ENCODE data around the gene NNT. TPM values are rescaled to one million over a fixed set of nuclear protein-coding genes. Genes with fewer than 3 reads are reported as not detected.
"Not testable (repeated sequence)": the region's sequence is repeated elsewhere in the genome, so short reads cannot be mapped to it uniquely, and the experiment has no call there.

Gene NNT
- polyA plus RNA-seq (2012; ENCODE audit: insufficient read depth, insufficient read length): 45.7 TPM

GRCh38 chr5:43602461-43603343 lies at the start of gene NNT:
Gene NNT, plus strand, starts transcription at chr5:43603180. Its CDS starts 6,016 bp downstream, at chr5:43609196.
- H3K4me3 ChIP-seq (ENCODE audit: low read length): peak within 1 kb of the TSS; percentile 91
- peak; percentile 53 for DNase-seq (ENCODE audit: low read depth, low spot score)

GRCh38 chr5:43553381-43553780 lies 49.6 kb upstream of the NNT start:
- no peak for DNase-seq (ENCODE audit: low read depth, low spot score)
- H3K4me3 ChIP-seq (ENCODE audit: low read length): no peak overlapping the region

- no peak for DNase-seq (ENCODE audit: low read depth, low spot score)
- H3K4me3 ChIP-seq (ENCODE audit: low read length): no peak overlapping the region
Measured at GRCh38 chr5:43554497-43554896, 48.5 kb upstream of the NNT start.

- peak overlapping the region; percentile 78 for H3K4me3 ChIP-seq (ENCODE audit: low read length)
- peak; percentile 42 for DNase-seq (ENCODE audit: low read depth, low spot score)
Measured at GRCh38 chr5:43555895-43556606, 46.9 kb upstream of the NNT start.

- not testable (repeated sequence) for DNase-seq (ENCODE audit: low read depth, low spot score)
Measured at GRCh38 chr5:43556607-43556856, 46.4 kb upstream of the NNT start.

GRCh38 chr5:43556857-43557542 lies 46.0 kb upstream of the NNT start, which contains the start of gene PAIP1:
Gene PAIP1, minus strand, starts transcription at chr5:43557077. Its CDS starts 231 bp downstream, at chr5:43556846.
- peak; percentile 67 for DNase-seq (ENCODE audit: low read depth, low spot score)
- peak within 1 kb of the TSS; percentile 78 for H3K4me3 ChIP-seq (ENCODE audit: low read length)

More at GRCh38 chr5:43556607-43556856, 46.4 kb upstream of the NNT start:
- peak overlapping the region; percentile 78 for H3K4me3 ChIP-seq (ENCODE audit: low read length)

GRCh38 chr5:43560128-43560527 lies 42.9 kb upstream of the NNT start:
- H3K4me3 ChIP-seq (ENCODE audit: low read length): no peak overlapping the region
- no peak for DNase-seq (ENCODE audit: low read depth, low spot score)

- H3K4me3 ChIP-seq (ENCODE audit: low read length): no peak overlapping the region
- DNase-seq (ENCODE audit: low read depth, low spot score): no peak
Measured at GRCh38 chr5:43561356-43561755, 41.6 kb upstream of the NNT start.

DNA sequence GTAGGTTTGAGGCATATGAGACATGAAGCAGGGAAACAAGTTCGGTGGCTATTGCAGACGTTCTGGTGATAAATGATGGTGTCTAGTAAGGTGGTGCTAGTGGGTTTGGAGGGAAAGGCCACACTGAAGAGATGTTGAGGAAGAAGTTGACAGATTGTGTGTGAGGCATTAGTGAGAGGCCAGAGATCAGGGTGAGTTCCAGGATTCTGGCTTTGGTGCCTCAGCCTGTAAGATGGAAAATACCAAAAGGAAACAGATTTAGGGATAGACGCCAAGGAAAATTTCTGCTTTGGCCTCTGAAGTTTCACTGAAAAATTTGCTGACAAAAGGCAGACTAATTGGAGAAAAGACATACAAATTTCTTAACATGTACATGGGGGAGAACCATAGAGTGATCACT lies 39.7 kb upstream of the NNT start:
- no peak for DNase-seq (ENCODE audit: low read depth, low spot score)
- no peak overlapping the region for H3K4me3 ChIP-seq (ENCODE audit: low read length)

DNA sequence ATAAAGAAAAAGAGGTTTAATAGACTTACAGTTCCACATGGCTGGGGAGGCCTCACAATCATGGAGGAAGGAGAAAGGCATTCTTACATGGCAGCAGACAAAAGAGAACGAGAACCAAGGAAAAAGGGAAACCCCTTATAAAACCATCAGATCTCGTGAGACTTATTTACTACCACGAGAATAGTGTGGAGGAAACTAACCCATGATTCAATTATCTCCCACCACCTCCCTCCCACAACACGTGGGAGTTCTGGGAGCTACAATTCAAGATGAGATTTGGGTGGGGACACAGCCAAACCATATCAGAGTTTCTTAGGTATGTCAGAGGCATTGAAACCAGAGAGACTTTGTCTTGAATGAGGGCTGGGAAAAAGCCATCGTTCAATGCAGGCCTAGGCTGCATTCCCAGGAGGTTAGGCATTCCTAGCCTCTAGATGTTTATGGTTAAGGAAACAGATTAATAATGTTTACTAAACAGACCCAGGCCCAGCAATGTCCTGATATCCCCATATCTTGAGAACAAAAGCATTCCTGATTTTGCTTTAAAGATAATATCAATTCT lies 38.6 kb upstream of the NNT start:
- no peak for DNase-seq (ENCODE audit: low read depth, low spot score)

DNA sequence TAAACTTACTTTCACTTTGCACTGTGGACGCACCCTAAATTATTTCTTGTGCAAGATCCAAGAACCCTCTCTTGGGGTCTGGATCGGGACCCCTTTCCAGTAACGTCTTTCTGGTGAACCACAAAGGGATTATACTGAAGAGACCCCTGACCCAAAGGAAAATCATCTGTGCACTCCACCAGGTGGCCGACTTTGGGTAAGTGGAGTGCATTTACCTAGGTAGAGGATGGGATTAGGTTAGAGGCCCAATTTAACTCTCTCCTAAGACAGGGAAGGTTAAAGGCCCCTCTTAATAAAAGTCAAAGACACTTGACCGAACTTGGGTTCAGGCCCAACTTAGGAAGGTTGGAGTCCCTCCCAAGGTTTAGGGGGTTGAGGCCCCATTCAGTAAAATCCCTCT lies 37.9 kb upstream of the NNT start:
- H3K4me3 ChIP-seq (ENCODE audit: low read length): no peak overlapping the region

More for the DNA sequence above, 38.6 kb upstream of the NNT start:
- no peak overlapping the region for H3K4me3 ChIP-seq (ENCODE audit: low read length)

GRCh38 chr5:43567967-43568366 lies 35.0 kb upstream of the NNT start:
- no peak overlapping the region for H3K4me3 ChIP-seq (ENCODE audit: low read length)
- DNase-seq (ENCODE audit: low read depth, low spot score): no peak

More for the DNA sequence above, 37.9 kb upstream of the NNT start:
- no peak for DNase-seq (ENCODE audit: low read depth, low spot score)

DNA sequence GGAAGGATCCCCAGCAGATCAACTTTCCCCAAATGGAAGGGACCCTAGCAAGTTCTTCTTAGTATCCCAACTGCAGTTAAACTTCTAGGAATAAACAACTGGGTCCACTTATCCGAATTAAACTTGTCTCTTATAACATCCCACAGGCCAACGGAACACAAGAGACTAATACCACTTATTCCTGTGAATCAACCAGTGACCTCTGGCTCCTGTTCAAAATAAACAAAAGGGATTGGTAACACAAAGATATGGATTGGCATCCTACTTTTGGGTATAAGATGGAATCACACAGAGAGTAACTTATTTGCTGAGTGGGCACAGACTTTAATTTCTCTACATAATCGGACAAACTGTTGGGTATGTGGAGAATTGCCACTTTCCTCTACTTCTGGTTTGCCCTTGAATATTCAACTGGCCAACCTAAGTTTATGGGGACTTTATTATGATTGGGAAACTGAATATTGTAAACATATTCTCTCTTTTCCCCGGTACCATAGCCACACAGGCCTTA lies 33.7 kb upstream of the NNT start:
- no peak overlapping the region for H3K4me3 ChIP-seq (ENCODE audit: low read length)
- no peak for DNase-seq (ENCODE audit: low read depth, low spot score)

DNA sequence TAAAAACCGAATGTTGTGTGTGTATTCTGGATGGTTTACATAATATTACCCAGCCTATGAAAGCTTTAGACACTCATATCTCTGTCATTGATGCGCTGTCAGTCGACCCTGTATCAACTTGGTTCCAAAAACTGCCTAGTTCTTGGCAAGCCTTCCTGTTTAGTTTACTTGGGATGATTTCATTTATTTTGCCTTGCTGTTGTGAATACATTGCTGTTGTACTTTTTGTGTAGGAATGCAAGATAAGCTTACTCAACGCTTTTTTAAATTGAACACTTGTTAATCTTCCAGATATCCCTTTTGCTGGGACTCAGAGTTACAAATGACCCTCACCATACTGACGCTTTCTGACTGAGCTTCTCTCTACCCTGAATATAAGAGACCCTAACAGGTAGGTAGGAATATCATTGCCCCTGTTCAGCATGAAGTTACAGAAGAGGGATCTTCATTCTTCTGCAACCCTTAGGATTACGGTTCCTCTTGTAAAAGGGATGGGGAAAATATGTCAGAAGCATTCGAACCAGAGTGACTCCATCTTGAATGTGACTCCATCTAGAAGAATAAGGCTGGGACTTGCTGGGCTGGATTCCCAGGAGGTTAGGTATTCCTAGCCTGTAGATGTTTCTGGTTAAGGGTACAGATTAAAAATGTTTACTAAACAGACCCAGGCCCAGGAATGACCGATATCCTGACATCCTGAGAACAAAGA lies 32.4 kb upstream of the NNT start:
- H3K4me3 ChIP-seq (ENCODE audit: low read length): no peak overlapping the region
- DNase-seq (ENCODE audit: low read depth, low spot score): no peak

DNA sequence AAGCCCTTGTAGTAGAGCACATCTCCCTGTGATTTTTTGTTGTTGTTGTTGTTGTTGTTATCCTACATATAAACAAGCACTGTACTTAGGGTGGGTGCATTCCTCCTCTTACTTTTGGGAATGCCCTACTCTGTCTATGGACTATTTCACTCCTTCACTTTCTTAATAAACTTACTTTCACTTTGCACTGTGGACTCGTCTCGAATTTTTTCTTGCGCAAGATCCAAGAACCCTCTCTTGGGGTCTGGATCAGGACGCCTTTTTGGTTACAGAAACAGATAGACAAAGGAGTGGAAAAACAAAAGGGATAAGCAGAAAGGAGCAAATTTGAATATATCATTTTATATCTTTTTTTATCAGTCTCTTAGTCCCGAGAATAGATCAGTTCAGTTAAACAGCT lies 31.7 kb upstream of the NNT start:
- DNase-seq (ENCODE audit: low read depth, low spot score): no peak
- H3K4me3 ChIP-seq (ENCODE audit: low read length): no peak overlapping the region

- DNase-seq (ENCODE audit: low read depth, low spot score): no peak
- no peak overlapping the region for H3K4me3 ChIP-seq (ENCODE audit: low read length)
Measured at GRCh38 chr5:43572357-43572756, 30.6 kb upstream of the NNT start.

GRCh38 chr5:43573058-43573457 lies 29.9 kb upstream of the NNT start:
- no peak for DNase-seq (ENCODE audit: low read depth, low spot score)
- no peak overlapping the region for H3K4me3 ChIP-seq (ENCODE audit: low read length)

DNA sequence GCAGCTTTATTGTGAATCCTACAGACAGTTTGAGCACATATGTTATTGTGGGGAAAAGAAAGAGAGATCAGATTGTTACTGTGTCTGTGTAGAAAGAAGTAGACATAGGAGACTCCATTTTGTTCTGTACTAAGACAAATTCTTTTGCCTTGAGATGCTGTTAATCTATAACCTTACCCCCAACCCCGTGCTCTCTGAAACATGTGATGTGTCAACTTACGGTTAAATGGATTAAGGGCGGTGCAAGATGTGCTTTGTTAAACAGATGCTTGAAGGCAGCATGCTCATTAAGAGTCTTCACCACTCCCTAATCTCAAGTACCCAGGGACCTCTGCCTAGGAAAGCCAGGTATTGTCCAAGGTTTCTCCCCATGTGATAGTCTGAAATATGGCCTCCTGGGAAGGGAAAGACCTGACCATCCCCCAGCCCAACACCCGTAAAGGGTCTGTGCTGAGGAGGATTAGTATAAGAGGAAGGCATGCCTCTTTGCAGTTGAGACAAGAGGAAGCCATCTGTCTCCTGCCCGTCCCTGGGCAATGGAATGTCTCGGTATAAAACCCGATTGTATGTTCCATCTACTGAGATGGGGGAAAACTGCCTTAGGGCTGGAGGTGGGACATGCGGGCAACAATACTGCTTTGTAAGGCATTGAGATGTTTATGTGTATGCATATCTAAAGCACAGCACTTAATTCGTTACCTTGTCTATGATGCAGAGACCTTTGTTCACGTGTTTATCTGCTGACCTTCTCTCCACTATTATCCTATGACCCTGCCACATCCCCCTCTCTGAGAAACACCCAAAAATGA lies 22.4 kb upstream of the NNT start:
- not testable (repeated sequence) for DNase-seq (ENCODE audit: low read depth, low spot score); H3K4me3 ChIP-seq (ENCODE audit: low read length)

Data from Jurkat, Clone E6-1 (cell line).